Measurements from ENCODE around the gene FBLN2.

Gene FBLN2

GRCh38 chr3:13628841-13629551 is 80.1 kb downstream of the FBLN2 start:
- no peak for DNase-seq

- no peak for DNase-seq
Observed at GRCh38 chr3:13629644-13630043, 80.7 kb downstream of the FBLN2 start.

- no peak for DNase-seq
Observed at GRCh38 chr3:13631256-13631655, 82.3 kb downstream of the FBLN2 start.

GRCh38 chr3:13633176-13633575 is 84.3 kb downstream of the FBLN2 start:
- DNase-seq = no peak

GRCh38 chr3:13634151-13634550 is 85.2 kb downstream of the FBLN2 start:
- no peak for DNase-seq

GRCh38 chr3:13634615-13635014 is 85.7 kb downstream of the FBLN2 start:
- DNase-seq = no peak

- no peak for DNase-seq
Observed at GRCh38 chr3:13636186-13636585, 87.3 kb downstream of the FBLN2 start.

GRCh38 chr3:13636874-13637273 is 87.9 kb downstream of the FBLN2 start:
- DNase-seq = no peak

- no peak for DNase-seq
Observed at GRCh38 chr3:13637311-13637891, 88.5 kb downstream of the FBLN2 start.

- no peak for DNase-seq
Observed at GRCh38 chr3:13637953-13638352, 89.0 kb downstream of the FBLN2 start.

GRCh38 chr3:13638927-13639326 is 90.0 kb downstream of the FBLN2 start:
- DNase-seq = no peak

- DNase-seq = no peak
Observed at GRCh38 chr3:13642597-13642996, 93.7 kb downstream of the FBLN2 start.

- DNase-seq = no peak
Observed at GRCh38 chr3:13644341-13645117, 95.6 kb downstream of the FBLN2 start.

- no peak for DNase-seq
Observed at GRCh38 chr3:13645801-13646637, 97.1 kb downstream of the FBLN2 start.

- no peak for DNase-seq
Observed at GRCh38 chr3:13647298-13648059, 98.6 kb downstream of the FBLN2 start.

- peak; percentile 30 for DNase-seq
Observed at GRCh38 chr3:13648060-13649001, 99.4 kb downstream of the FBLN2 start.

GRCh38 chr3:13650210-13651056 is 101.5 kb downstream of the FBLN2 start:
- DNase-seq = no peak

- DNase-seq = no peak
Observed at GRCh38 chr3:13651057-13651400, 102.1 kb downstream of the FBLN2 start.

GRCh38 chr3:13651775-13652428 is 103.0 kb downstream of the FBLN2 start:
- DNase-seq = no peak

- no peak for DNase-seq
Observed at GRCh38 chr3:13652728-13653127, 103.8 kb downstream of the FBLN2 start.
